OCI-LY1 (cell line): ENCODE measurements around the gene DENND1A.

Source experiments
- H2AFZ ChIP-seq: fragments of 200-600 bp; sonication (generic), shearing (Covaris generic); 2 replicates; pipeline ENCODE4 v1.6.0; 2014; ENCODE audit warnings: antibody characterized with exemption, mild to moderate bottlenecking, low read length
- H3F3A ChIP-seq: fragments of 200-600 bp; sonication (generic), shearing (Covaris generic); 2 replicates; pipeline ENCODE4 v1.6.0; 2014; ENCODE audit warnings: mild to moderate bottlenecking, antibody characterized with exemption, low read length, moderate library complexity; ENCODE audit not compliant: insufficient read depth
- H3K27ac ChIP-seq: fragments of 200-600 bp; sonication (generic); 2 replicates; pipeline ENCODE4 v1.5.1; 2014; ENCODE audit warnings: low read length, mixed run types, mild to moderate bottlenecking, low read depth; ENCODE audit not compliant: poor library complexity, severe bottlenecking
- H3K27me3 ChIP-seq: fragments of 200-600 bp; sonication (generic); 2 replicates; pipeline ENCODE4 v1.6.0; 2014; ENCODE audit warnings: antibody characterized with exemption, mild to moderate bottlenecking, low read length, moderate library complexity; ENCODE audit not compliant: insufficient read depth
- H3K36me3 ChIP-seq: fragments of 200-600 bp; sonication (generic); 2 replicates; pipeline ENCODE4 v1.6.1; 2014; ENCODE audit warnings: mild to moderate bottlenecking, antibody characterized with exemption, low read length, moderate library complexity, mixed read lengths; ENCODE audit not compliant: insufficient read depth
- H3K4me1 ChIP-seq: fragments of 200-600 bp; sonication (generic); 2 replicates; pipeline ENCODE4 v1.5.1; 2014; ENCODE audit warnings: mild to moderate bottlenecking, low read length, moderate library complexity; ENCODE audit not compliant: insufficient read depth, severe bottlenecking
- H3K4me2 ChIP-seq: fragments of 200-600 bp; sonication (generic), shearing (Covaris generic); 2 replicates; pipeline ENCODE4 v1.6.1; 2014; ENCODE audit warnings: low read length
- H3K4me3 ChIP-seq: fragments of 200-600 bp; sonication (generic); 2 replicates; pipeline ENCODE4 v1.5.1; 2014; ENCODE audit warnings: low read length, low read depth, mild to moderate bottlenecking, mixed read lengths; ENCODE audit not compliant: poor library complexity, severe bottlenecking
- H3K79me2 ChIP-seq: fragments of 200-600 bp; shearing (Covaris generic); 2 replicates; pipeline ENCODE4 v1.6.1; 2016; ENCODE audit warnings: mixed run types, low read length, mixed read lengths; ENCODE audit not compliant: insufficient read depth
- H3K9ac ChIP-seq: fragments of 200-600 bp; sonication (generic), shearing (Covaris generic); 2 replicates; pipeline ENCODE4 v1.6.1; 2014; ENCODE audit warnings: mild to moderate bottlenecking, low read length, mixed read lengths
- H3K9me2 ChIP-seq: fragments of 200-600 bp; sonication (generic), shearing (Covaris generic); 2 replicates; pipeline ENCODE4 v1.6.1; 2014; ENCODE audit warnings: low read depth, mild to moderate bottlenecking, low read length, mixed read lengths
- H3K9me3 ChIP-seq: fragments of 200-600 bp; shearing (Covaris generic); 2 replicates; pipeline ENCODE4 v1.6.1; 2014; ENCODE audit warnings: low read length, mixed read lengths
- H4K20me1 ChIP-seq: fragments of 200-600 bp; sonication (generic), shearing (Covaris generic); 2 replicates; pipeline ENCODE4 v1.6.0; 2016; ENCODE audit warnings: mild to moderate bottlenecking, low read length; ENCODE audit not compliant: insufficient read depth
- EZH2 ChIP-seq: fragments of 200-600 bp; sonication (generic), shearing (Covaris generic); IDR thresholded peaks from 2 replicates; pipeline ENCODE4 v1.8.0; 2017; ENCODE audit warnings: borderline replicate concordance, mixed run types, mild to moderate bottlenecking, antibody characterized with exemption, low read length, moderate library complexity, mixed read lengths
- TF ChIP-seq, protein P1 (sequence below): fragments of 200-600 bp; sonication (generic), shearing (Covaris generic); IDR thresholded peaks from 2 replicates; pipeline ENCODE4 v1.5.1; 2017; ENCODE audit warnings: mild to moderate bottlenecking, antibody characterized with exemption, low read length, moderate library complexity, mixed read lengths

The DENND1A gene

GRCh38 chr9:123631862-123632261, 298.1 kb downstream of the DENND1A start:
- H3K9me2 ChIP-seq: no peaks in the 10 kb centered on the region
- no peaks in the 10 kb centered on the region for H3K27me3 ChIP-seq
- no peaks in the 10 kb centered on the region for H4K20me1 ChIP-seq
- no peaks in the 10 kb centered on the region for H3K79me2 ChIP-seq
- no peaks in the 10 kb centered on the region for H3K9me3 ChIP-seq
- TF ChIP-seq, protein P1, sequence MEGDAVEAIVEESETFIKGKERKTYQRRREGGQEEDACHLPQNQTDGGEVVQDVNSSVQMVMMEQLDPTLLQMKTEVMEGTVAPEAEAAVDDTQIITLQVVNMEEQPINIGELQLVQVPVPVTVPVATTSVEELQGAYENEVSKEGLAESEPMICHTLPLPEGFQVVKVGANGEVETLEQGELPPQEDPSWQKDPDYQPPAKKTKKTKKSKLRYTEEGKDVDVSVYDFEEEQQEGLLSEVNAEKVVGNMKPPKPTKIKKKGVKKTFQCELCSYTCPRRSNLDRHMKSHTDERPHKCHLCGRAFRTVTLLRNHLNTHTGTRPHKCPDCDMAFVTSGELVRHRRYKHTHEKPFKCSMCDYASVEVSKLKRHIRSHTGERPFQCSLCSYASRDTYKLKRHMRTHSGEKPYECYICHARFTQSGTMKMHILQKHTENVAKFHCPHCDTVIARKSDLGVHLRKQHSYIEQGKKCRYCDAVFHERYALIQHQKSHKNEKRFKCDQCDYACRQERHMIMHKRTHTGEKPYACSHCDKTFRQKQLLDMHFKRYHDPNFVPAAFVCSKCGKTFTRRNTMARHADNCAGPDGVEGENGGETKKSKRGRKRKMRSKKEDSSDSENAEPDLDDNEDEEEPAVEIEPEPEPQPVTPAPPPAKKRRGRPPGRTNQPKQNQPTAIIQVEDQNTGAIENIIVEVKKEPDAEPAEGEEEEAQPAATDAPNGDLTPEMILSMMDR: no peak
- TF ChIP-seq EZH2: no peak
- H3K4me2 ChIP-seq: no peak overlapping the region
- no peak overlapping the region for H2AFZ ChIP-seq
- H3K4me3 ChIP-seq: no peak overlapping the region
- 0 out of 2 replicates have a peak, but pooled peaks cover 4% of the 10 kb centered on the region for H3F3A ChIP-seq
- peaks cover 18% of the 10 kb centered on the region for H3K4me1 ChIP-seq
- no peak overlapping the region for H3K9ac ChIP-seq
- H3K36me3 ChIP-seq: peaks cover 12% of the 10 kb centered on the region; the same call in 1 of the 2 replicates
- no peak overlapping the region for H3K27ac ChIP-seq

- Histone ChIP-seq H2AFZ (no peak overlapping the region), H3K4me1 (peaks cover 5% of the 10 kb centered on the region), H3K4me3 (no peak overlapping the region), H3K27ac (no peak overlapping the region), H3K4me2 (no peak overlapping the region), H3K9me3 (no peaks in the 10 kb centered on the region), H3K36me3 (peaks cover 12% of the 10 kb centered on the region; the same call in 1 of the 2 replicates), H3K27me3 (no peaks in the 10 kb centered on the region), H3K79me2 (no peaks in the 10 kb centered on the region), H4K20me1 (no peaks in the 10 kb centered on the region), H3K9me2 (no peaks in the 10 kb centered on the region), H3K9ac (no peak overlapping the region), H3F3A (no peaks in the 10 kb centered on the region)
- TF ChIP-seq, protein P1: no peak
- TF ChIP-seq EZH2: no peak
These were observed 299.7 kb downstream of the DENND1A start for GRCh38 chr9:123630233-123630632.

- TF ChIP-seq, protein P1: no peak
- no peak for TF ChIP-seq EZH2
- no peak overlapping the region for H3K9ac ChIP-seq
- no peak overlapping the region for H3K27ac ChIP-seq
- H3K79me2 ChIP-seq: no peaks in the 10 kb centered on the region
- H3K27me3 ChIP-seq: no peaks in the 10 kb centered on the region
- H3K4me2 ChIP-seq: no peak overlapping the region
- H3K9me3 ChIP-seq: no peaks in the 10 kb centered on the region
- no peaks in the 10 kb centered on the region for H4K20me1 ChIP-seq
- H3K4me1 ChIP-seq: peaks cover 5% of the 10 kb centered on the region
- no peak overlapping the region for H2AFZ ChIP-seq
- H3K4me3 ChIP-seq: no peak overlapping the region
- H3F3A ChIP-seq: no peaks in the 10 kb centered on the region
- H3K36me3 ChIP-seq: peaks cover 12% of the 10 kb centered on the region; the same call in 1 of the 2 replicates
- H3K9me2 ChIP-seq: no peaks in the 10 kb centered on the region
These were observed 300.4 kb downstream of the DENND1A start for GRCh38 chr9:123629531-123629930.
